ENCODE results near the gene PATL1.

GRCh38 chr11:59607703-59608454, 61.0 kb downstream of the PATL1 start:
- TF ChIP-seq POLR2A (IDR thresholded peaks at IDR 0.05) = no peak
- TF ChIP-seq CTCF (IDR thresholded peaks at IDR 0.05) = no peak

Data from transverse colon (tissue), 3 donors.